NCI-H1092 (cell line): ENCODE measurements around the gene TSPAN15.

ENCODE experiments used
- DNase-seq: peaks from one replicate; lab custom pipeline; 2025; lab: John Stamatoyannopoulos, UW

TSPAN15 gene

DNA sequence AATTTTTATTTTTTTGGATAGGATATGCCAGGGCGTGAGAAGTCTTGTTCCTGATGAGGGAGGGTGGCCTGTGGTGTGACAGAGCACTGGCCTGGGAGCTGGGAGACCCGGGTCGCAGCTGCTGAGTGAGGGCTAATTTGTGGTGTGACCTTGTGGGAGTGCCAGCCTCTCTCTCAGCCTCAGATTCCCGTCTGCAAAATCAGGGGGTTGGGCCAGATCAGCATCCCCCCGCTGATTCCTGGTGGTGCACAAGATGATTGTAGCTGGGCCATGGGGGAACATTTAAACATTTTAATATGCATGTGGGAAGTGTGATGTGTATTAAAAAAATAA is 14.9 kb downstream of the TSPAN15 start:
- no peak for DNase-seq

DNA sequence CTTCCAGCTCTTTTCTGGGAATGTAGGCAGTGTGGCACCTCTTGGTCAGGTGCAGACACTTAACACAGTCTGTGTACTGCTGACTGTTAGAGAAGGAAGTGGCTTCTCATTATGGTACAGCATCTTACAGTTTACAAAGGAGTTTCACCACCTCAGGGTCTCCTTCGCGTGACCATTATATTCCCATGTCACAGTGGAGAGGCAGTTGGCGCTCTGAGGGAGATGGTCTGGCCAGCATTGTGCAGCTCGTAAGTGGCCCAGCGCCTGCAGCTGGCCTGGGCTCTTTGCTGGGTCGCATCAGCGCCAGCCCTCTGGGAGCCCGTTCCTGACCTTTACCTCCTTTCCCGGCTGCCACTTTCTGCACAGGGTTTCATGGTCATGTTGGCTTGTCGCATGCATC is 15.4 kb downstream of the TSPAN15 start:
- DNase-seq, result no peak

DNA sequence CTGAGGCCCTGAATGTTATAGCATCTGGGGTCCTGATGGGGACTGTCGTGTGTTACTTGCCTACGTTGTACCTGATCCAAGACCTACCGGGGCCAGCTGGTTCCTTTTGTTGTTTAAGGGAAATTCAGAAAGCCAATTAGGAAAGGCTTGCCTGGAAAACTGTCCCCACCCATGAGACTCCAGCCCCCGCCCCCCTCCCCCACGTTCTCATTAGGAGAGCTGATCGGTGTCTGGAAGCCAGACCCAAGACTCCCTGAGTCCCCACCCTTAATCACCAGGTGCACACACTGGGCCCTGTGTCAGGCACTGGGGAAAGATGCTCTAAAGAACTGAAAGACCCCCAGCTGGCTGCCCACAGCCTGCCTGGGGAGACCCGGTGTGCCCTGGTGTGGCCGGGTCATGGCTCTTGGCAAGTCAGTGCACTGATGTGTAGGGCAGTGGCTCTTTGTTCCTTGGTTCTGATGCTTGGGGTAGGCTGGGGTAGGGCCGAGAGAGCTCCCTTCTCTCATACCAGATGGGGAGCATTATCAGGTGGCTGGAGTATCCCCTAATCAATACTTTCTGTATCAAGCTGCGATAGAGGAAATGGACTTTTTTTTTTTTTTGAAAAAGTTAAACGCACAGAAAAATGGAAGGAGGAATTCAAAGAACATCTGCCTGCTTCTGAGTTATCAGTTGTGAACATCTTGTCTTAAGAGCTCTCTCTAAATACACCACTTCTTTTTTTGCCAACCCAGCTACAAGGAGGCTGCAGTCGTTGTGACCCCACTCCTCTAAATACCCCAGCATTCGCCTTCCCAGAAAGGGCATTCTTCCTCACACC is 16.9 kb downstream of the TSPAN15 start:
- no peak for DNase-seq

DNA sequence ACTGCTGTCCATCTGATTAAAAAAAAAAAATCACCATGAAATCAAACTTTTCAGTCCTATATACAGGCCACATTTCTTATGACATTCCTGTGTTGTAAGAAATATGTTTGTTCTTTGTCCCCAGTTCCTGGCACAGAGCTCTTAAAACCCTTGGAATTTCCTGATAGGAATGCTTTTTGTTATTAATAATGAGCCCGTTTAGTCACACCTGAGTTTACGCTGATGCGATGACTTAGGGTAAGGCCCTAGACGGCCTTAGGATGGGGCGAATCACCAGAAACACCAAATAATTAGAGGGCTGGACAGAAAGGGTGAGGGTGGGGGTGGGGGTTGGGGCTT is 17.5 kb downstream of the TSPAN15 start:
- DNase-seq, result no peak

DNA sequence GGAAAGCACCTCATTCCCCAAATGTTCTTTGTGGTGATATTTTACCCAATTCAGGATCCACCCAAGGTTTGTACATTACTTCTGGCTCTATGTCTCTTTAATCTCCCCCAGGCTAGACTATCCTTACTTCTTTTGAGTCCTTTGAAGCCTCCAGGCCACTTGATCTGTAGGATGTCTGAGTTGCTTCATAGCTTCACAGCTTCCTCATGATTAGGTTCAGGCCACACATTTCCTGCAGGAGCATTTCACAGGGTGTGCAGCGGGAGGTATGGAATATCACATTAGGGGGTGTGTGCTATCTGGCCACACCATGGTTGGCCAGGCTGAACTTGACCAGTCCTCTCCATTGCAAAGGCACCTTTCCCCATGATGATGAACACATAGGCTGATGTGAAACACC is 18.7 kb downstream of the TSPAN15 start:
- no peak for DNase-seq

DNA sequence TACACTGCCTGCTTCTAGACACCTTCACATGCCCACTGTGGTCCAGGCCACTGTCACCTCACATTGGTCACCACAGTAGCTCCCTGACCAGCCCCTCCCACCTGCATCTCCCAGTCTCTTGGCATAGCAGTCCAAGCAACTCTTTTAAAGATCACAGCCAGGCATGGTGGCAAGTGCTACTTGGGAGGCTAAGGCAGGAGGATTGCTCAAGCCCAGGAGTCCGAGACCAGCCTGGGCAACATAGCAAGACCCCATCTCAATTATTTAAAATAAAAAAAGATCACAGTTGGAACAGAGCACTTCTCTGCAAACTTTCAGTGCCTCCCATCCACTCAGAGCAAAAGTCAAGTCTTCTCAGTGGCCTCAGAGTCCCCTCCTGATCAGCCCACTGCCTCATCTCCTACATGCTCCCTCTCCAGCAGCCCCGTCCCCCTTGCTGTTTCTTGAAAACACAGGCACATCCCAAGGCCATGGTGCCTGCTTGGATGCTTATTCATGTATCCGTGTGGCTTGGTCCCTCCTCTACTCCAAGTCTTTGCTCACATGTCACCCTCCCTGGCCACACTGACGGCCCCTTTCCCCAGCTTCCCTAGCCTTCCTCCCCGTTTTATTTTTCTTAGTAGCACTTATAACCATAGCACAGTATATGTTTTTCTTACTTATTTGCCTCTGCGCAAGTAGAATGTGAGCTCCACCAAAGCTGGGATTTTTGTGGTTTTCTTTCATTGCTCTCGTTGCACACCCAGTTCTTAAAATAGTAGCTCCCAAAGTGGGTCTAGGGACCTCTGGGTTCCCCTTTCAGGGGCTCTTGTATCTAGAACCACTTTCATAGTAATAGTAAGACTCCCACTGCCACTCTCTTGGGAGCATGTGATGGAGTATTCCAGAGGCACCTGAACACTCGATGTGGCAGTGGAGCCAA is 19.5 kb downstream of the TSPAN15 start:
- DNase-seq, result no peak

DNA sequence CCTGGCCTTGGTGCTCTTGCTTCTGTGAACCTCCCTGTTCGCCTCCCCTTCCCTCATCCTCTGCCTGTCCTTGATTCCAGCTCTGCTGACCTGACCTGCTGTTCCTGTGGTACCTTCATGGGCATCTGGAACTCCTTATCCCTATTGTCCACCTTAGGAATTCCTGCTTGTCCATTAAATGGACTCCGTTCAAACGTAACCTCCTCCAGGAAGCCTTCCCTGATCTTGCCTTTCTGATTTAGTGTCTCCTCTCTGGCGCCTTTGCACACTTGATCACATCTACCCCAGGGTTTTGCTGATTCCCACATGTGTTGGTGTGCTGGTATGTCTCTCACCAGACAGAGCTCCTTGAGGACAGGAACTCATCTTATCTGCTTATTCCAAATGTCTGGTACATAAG is 20.9 kb downstream of the TSPAN15 start:
- no peak for DNase-seq

DNA sequence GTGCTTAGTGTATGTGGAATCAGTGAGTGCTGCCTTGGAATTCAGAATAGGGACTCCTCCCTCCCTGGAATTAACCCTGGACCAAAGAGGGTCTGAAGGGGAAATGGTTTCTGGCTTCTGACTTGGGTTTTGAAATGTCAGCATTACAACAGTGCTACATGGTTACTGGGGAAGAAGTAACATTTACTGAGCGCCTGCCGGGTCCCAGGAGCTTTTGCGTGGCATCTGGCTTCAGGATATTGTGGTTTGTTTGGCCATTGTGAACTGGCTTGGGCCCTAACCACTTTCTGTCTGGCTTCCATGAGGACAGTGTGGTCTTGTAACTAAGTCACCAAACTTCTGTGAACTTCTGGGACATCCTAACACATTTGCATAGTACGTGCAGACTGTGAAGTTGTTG is 21.3 kb downstream of the TSPAN15 start:
- no peak for DNase-seq

DNA sequence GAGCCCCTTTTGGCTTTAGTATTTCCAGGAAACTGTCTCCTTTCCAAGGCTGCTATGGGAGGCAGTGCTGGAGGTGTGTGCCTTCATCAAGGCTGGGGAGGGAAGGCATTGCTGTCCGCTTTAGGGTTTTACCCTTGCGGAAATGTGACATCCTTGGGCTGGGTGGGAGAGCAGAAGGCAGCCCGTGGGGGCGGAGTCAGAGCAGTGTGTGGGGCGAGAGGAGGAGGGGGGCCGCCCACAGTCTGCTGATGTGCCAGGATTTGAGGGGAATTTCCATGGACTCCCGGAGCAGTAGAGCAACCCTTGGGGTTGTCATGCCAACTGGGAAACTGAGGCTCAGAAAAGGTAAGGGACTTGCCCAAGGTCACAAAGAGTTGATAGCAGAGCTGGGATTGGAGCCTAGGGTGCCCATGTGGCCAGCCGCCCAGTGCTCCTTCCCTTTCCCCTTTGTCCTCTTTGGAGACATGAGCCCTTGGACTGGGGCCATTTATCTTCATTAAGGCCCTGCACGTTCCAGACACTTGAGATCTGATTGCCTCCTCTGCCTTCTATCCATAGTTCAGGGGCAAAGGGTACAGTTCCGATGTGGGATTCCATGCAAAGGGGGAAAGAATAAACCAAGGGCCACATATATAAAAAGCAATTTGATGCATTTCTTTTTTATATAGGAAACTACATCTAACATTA is 22.2 kb downstream of the TSPAN15 start:
- DNase-seq, result no peak

DNA sequence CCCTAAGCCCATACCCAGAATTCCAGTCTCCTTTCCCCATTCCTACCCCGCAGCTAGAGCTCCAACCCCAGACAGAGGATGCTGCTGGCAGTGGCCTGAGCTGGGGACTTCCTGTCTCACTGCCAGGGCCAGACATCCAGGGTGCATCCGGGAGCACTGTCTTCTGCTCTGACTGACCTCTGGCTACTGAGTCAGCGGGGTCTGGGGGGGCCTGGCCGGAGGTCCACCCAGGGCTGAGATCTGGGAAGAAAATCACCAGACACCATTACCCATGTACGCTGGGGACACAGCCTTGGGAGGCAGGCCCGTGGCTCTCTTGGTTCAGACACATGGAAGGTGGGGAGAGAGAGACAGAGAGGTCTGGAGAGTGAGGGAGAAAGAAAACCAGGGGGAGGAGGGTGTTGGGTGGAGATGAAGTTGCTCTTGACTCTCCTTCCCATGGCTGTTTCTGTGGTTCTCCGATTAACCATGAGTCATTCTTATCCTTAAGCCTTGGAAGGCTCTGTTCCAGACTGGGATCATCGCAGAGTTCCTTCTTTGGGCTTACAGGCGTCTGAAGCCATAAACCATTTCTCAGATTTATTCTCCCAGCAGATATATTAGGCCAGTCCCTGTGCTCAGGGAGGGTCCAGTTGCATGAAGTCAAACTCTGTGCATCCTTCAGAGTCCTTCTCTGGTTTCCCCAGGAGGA is 23.6 kb downstream of the TSPAN15 start:
- no peak for DNase-seq

DNA sequence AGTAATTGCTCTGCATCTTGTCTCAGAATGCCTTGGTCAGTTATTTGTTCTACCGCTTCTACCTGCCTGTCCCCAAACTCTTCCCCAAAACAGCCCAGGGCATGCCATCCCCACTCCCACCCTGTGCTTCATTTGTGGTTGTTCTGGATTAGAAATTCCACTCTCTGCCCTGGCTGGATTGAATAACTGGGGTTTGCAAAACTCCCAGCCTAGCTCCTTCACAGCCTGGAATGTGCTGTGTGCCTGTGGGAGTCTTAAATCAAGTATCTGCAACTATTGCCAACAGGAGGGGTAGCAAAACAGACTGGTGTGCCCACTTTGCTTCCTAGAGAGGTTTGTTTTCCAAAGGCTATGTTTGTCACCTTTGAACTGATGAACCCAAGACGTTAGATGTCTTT is 24.2 kb downstream of the TSPAN15 start:
- DNase-seq, result no peak

DNA sequence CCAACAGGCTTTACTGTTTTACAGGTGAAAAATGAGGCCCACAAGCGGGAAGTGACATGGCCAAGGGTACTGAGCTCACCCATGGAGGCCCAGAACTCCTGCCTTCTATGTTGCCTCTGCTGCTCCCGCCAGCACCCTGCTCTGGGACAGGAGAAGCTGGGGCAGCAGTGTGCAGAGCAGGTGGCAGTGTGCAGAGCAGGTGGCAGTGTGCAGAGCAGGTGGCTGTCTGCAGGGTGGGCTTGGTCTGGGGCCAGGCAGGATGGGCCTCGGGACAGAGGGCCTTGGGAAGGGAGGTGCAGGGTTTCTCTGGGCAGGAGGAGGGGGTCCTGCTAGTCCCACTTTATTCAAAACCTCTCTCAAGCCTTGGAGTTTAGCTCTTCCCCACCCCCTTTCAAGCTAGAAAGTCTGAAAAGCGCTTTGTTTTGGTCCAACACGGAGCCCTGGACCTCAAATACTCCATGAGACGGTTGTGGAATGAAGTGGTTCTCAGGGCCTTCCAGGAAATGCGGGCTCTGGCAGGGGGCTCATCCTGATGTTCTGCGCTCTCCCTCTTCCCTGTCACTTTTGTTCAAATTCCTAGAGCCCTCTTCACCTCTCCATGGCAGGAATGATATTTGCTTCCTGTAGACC is 26.8 kb downstream of the TSPAN15 start:
- no peak for DNase-seq

DNA sequence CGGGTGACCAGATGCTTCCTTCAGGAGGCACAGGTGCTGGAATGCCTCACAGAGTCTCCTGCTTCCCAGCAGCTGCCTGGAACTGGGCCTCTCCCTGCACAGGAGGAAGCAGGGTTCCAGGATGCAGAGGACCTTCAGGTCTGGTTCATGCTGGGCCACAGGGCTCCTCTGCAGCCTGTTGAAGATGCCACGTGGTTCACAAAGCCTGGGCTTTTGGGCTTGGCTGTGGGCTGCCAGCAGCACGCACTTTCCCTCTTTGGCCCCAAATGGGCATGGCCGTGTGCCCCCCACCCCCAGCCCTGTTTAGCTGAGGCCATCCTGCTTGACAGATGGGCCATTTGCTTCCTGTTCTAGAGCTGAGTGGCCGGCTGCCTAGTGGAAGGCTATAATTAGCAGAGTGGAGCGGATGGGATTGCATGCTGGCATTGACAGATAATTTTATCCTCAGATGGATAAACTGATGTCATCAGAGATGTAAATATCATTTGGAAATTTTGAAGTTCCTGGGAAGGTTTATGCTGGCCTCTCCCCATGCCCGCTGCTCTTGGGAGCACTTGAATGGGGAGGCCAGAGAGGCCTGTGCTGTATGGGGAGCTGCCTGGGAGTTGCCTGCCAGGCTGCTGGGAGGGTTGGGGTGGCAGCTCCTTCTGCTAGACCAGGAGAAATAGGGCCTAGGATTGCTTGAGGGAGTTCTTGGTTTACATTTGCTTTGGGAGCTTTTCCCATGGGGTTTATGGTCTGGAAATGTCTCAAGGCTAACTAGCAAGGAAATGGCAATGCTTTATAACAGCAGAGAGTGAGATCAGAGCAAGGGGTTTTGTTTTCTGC is 28.2 kb downstream of the TSPAN15 start:
- DNase-seq, result peak; percentile 40

DNA sequence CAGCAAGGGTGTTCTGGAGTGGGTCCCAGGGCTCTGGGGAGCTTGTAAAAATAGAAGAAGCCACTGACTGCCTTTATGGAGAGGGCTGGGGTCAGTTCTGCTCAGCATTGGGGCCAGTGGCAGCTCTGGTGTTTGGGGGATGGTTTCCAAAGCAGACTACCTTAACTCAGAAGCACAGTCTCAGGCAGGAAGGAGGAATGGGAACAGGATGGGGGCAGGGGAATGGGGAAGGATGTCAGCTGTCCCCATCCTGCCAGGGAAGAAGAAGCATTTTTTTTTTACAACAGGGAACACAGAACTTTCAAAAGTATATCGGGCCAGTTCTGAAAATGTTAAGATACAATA is 28.8 kb downstream of the TSPAN15 start:
- DNase-seq, result no peak

DNA sequence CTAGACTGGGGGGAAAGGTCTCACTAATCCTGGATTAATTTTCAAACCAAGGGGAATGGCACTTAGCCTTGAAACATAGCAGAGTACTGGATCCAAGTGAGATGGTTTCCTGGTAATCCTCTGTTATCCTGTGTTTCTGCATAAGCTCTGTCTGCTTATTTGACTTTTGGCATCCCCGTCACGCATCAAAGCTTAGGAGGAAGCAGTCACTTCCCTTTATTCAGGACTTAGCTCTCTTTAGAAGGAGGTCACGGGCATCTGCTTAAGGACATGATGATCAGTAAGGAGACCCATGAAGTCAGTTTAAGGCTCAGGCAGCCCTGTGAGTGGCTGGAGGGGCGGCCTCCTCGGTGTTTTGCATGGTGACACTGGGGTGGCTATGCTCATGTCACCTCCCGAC is 30.0 kb downstream of the TSPAN15 start:
- no peak for DNase-seq

DNA sequence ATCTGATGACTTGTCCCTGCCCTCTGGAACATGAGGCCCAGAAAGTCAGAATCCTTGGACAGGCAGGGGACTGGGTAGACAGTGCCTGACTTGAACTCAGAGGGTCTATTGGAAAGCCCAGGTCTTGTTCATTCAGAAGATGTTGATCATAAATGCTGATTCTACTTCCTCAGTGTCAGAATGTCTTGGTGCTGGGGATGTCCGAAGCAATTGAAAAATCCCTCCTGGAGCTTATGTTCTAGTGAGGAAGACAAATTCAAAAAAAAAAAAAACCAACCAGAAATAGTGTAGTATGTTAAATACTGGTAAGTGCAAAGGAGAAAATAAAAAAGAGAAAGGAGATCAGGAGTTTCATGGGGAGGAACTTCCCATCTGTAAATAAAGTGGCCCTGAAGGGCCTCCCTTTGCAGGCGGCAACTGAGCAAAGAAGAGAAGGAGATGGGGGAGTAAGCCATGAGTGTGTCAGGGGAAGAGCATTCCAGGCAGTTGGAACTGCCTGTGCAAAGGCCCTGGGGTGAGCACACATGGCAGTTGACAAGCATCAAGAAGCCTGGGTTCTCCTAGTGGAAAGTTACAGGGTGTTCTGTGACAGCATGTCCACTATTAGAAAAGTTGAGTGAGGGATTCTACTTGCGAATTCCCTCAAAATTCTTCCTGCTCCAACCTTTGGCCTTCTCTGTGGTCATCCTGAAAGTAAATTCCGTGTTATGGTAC is 30.7 kb downstream of the TSPAN15 start:
- no peak for DNase-seq

DNA sequence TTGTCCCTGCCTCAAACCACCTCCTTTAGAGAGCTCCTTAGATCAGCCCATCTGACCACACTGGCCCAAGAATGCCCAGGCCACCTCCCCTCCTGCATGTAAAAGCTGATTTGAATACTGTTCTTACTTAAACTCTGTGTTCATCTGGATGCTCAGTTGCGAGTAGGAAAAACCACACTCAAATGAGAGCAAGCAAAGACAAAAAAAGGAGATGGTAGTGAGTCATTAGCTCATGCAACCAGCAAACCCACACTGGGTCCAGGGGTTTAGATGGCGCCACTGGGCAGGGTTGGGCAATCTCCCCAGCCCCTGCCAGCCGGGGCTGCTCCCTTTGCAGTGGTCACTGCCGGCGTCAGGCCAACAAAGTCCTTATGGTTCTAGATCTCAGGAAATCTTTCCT is 32.7 kb downstream of the TSPAN15 start:
- DNase-seq, result no peak

DNA sequence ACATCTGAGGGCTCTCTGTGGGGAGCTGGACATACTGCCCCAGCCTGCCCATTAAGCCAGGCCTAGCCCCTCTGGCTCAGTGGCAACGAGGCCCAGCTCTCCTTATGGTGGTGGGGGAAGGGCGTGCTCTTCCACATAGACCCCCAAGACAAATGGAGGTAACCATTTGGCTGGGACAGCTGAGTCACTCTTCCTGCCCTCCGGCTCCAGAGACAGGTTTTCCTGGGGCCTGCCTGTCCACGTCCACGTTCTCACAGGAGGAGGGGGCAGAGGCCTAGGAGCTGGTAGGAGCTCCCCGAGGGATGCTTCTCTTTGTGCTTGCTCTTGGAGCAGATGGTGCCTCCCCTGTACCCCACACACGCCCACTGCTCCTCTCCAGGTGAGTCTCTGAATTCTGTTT is 33.5 kb downstream of the TSPAN15 start:
- no peak for DNase-seq

DNA sequence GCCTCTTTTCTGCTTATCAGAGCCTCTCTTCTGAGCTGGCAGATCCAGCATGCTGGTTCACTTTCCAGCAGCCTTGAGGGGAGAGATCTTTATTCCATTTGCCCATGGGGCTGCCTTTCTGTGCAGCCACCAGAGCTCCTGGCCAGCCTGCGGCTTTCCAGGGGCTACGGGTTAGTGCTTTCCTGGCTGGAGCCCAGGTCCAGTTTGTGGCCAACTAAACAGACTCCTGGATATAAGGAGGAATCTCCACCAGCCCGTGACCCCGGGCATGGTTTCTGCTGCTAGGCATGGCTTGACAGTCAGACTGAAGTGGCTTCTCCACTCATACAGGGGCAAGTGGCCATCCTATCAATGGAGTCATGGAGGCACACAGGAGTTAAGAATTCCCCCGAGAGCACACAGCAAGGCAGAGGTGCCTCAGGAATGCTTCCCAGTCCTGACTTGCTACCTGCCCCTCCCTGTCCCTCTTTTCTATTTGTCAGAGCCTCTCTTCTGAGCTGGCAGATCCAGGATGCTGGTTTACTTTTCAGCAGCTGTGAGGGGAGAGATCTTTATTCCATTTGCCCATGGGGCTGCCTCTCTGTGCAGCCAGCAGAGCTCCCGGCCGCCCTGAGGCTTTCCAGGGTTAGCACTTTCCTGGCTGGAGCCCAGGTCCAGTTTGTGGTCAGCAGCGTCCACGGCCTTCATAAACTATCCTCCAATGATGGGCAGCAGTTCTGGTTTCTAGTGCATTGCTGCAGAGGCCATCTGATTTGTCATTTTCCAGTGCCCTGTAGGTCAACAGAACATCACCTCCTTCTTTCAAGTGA is 35.9 kb downstream of the TSPAN15 start:
- no peak for DNase-seq
